ENCODE data around the gene MPP2.
"Not testable (repeated sequence)": the region's sequence is repeated elsewhere in the genome, so short reads cannot be mapped to it uniquely, and the experiment has no call there.

The MPP2 gene

GRCh38 chr17:43907425-43907981 lies at the start of gene MPP2:
MPP2 (minus strand) TSS chr17:43907536; CDS start chr17:43904460, 3,076 bp downstream.
- FAIRE-seq = no peak

- FAIRE-seq = no peak
These were observed 48.9 kb upstream of the MPP2 start for GRCh38 chr17:43956222-43956621.

GRCh38 chr17:43953746-43954145 lies 46.4 kb upstream of the MPP2 start, which contains the start of gene PYY:
PYY (minus strand) TSS chr17:43953940; CDS start chr17:43953483, 457 bp downstream.
- FAIRE-seq = no peak

- FAIRE-seq = no peak
These were observed 45.7 kb upstream of the MPP2 start for GRCh38 chr17:43952724-43953666.

- no peak for FAIRE-seq
These were observed 45.0 kb upstream of the MPP2 start for GRCh38 chr17:43952351-43952723.

- no peak for FAIRE-seq
These were observed 44.4 kb upstream of the MPP2 start for GRCh38 chr17:43951750-43952149.

- FAIRE-seq = no peak
These were observed 43.2 kb upstream of the MPP2 start for GRCh38 chr17:43950554-43950953.

GRCh38 chr17:43949781-43950180 lies 42.4 kb upstream of the MPP2 start:
- no peak for FAIRE-seq

GRCh38 chr17:43946781-43947180 lies 39.4 kb upstream of the MPP2 start:
- FAIRE-seq = no peak

- no peak for FAIRE-seq
These were observed 37.9 kb upstream of the MPP2 start for GRCh38 chr17:43945074-43945829.

GRCh38 chr17:43942051-43942685 lies 34.8 kb upstream of the MPP2 start, which contains the start of gene PPY:
PPY (minus strand) TSS chr17:43942476; CDS start chr17:43941654, 822 bp downstream.
- no peak for FAIRE-seq

- FAIRE-seq = no peak
These were observed 33.3 kb upstream of the MPP2 start for GRCh38 chr17:43940630-43941029.

- FAIRE-seq = no peak
These were observed 32.5 kb upstream of the MPP2 start for GRCh38 chr17:43939886-43940285.

- FAIRE-seq = not testable (repeated sequence)
These were observed 32.1 kb upstream of the MPP2 start for GRCh38 chr17:43939452-43939851.

- FAIRE-seq = no peak
These were observed 31.5 kb upstream of the MPP2 start for GRCh38 chr17:43938838-43939182.

- FAIRE-seq = no peak
These were observed 29.1 kb upstream of the MPP2 start for GRCh38 chr17:43936434-43936833.

- FAIRE-seq = no peak
These were observed 28.6 kb upstream of the MPP2 start for GRCh38 chr17:43935926-43936261.

- no peak for FAIRE-seq
These were observed 28.0 kb upstream of the MPP2 start for GRCh38 chr17:43935204-43935925.

GRCh38 chr17:43932923-43933322 lies 25.6 kb upstream of the MPP2 start:
- no peak for FAIRE-seq

GRCh38 chr17:43932357-43932756 lies 25.0 kb upstream of the MPP2 start:
- no peak for FAIRE-seq

- FAIRE-seq = no peak
These were observed 23.8 kb upstream of the MPP2 start for GRCh38 chr17:43931062-43931571.

- FAIRE-seq = no peak
These were observed 21.3 kb upstream of the MPP2 start for GRCh38 chr17:43928609-43929008.

Measured in TTC549 (cell line).